ENCODE data around the gene PPIE.

GRCh38 chr1:39758556-39759435, 20.1 kb downstream of the PPIE start:
- TF ChIP-seq POLR2A (IDR thresholded peaks at IDR 0.05) (no peak), CTCF (IDR thresholded peaks at IDR 0.05 in 8 of 11, conservative IDR thresholded peaks at IDR 0.05 in 3 of 11) (no peak), POLR2AphosphoS5 (IDR thresholded peaks at IDR 0.05) (no peak)

Measured in spleen (tissue), 7 donors.